Endothelial cell of umbilical vein (primary cell): ENCODE results near the gene TSPOAP1. TPM values are rescaled to one million over a fixed set of nuclear protein-coding genes. Genes with fewer than 3 reads are reported as not detected.

Source experiments
- BruUV-seq: library from RNA; stranded (reverse); fragments of 400-500 nt; replicated peaks from 2 replicates; lab custom pipeline; 2021; lab: Mats Ljungman, UMichigan
- CTCF ChIA-PET: fragments of 300-600, 350-600 bp; sonication (Branson Sonifier 250); formaldehyde crosslinking; loops from one replicate; lab custom pipeline; 2021; ENCODE audit warnings: antibody characterized with exemption, inconsistent platforms; lab: Charles Lee
- POLR2A ChIA-PET: fragments of 300-600, 350-600 bp; sonication (Branson Sonifier 250); formaldehyde crosslinking; loops from one replicate; lab custom pipeline; 2021; ENCODE audit warnings: antibody characterized with exemption, inconsistent platforms; lab: Charles Lee
- DNase-seq: peaks from one replicate; pipeline ENCODE4 v3.0.0-alpha.2; 2011; ENCODE audit warnings: low read depth, low spot score
- FAIRE-seq: peaks from 2 replicates; lab custom pipeline; 2011; peaks lifted over from hg19 to GRCh38; lab: Jason Lieb, UNC
- H2AFZ ChIP-seq: 2 replicates; pipeline ENCODE4 v1.6.0; 2012; ENCODE audit warnings: low read depth, low read length, control low read depth, inconsistent platforms
- H3K27ac ChIP-seq: 2 replicates; pipeline ENCODE4 v1.5.1; 2011; ENCODE audit warnings: low read depth, mild to moderate bottlenecking, control low read depth, low read length, moderate library complexity; ENCODE audit not compliant: insufficient read depth
- H3K27me3 ChIP-seq, 2 experiments: 2 replicates each; pipeline versions ENCODE4 v1.6.0 to v1.6.1; 2011; ENCODE audit warnings: low read length in 2 of 2, mixed read lengths in 1 of 2; ENCODE audit not compliant: control insufficient read depth in 2 of 2, insufficient read depth in 2 of 2
- H3K36me3 ChIP-seq, 2 experiments: 2 replicates in 1 of 2; 3 replicates in 1 of 2; pipeline ENCODE4 v1.5.1; 2011; ENCODE audit warnings: low read length in 2 of 2, mild to moderate bottlenecking in 1 of 2, moderate library complexity in 1 of 2; ENCODE audit not compliant: control insufficient read depth in 2 of 2, insufficient read depth in 2 of 2; ENCODE audit errors: extremely low read depth in 1 of 2
- H3K4me1 ChIP-seq: 3 replicates; pipeline ENCODE4 v1.5.1; 2011; ENCODE audit warnings: mild to moderate bottlenecking, low read length; ENCODE audit not compliant: control insufficient read depth, insufficient read depth; ENCODE audit errors: extremely low read depth
- H3K4me2 ChIP-seq: 2 replicates; pipeline ENCODE4 v1.6.1; 2011; ENCODE audit warnings: low read length, control low read depth, mixed read lengths; ENCODE audit not compliant: insufficient read depth
- H3K4me3 ChIP-seq, 3 experiments: fragments of 200-600 bp in 1 of 3; sonication (generic), shearing (Covaris generic) in 1 of 3; replicated peaks in 1 of 3; 2 replicates each; pipeline ENCODE4 v1.5.1; 2011 to 2016; ENCODE audit warnings: control low read depth in 3 of 3, low read length in 3 of 3, mild to moderate bottlenecking in 2 of 3, inconsistent platforms in 1 of 3, low read depth in 1 of 3, moderate library complexity in 1 of 3; ENCODE audit not compliant: insufficient read depth in 1 of 3
- H3K79me2 ChIP-seq: 2 replicates; pipeline ENCODE4 v1.6.0; 2012; ENCODE audit warnings: low read length, inconsistent platforms; ENCODE audit not compliant: control insufficient read depth, insufficient read depth
- H3K9ac ChIP-seq: replicated peaks from 2 replicates; pipeline ENCODE3; 2011; ENCODE audit warnings: low read length, control low read depth; ENCODE audit not compliant: insufficient read depth; ENCODE audit errors: extremely low read depth
- H3K9me1 ChIP-seq: replicated peaks from 3 replicates; pipeline ENCODE4 v1.6.0; 2011; ENCODE audit warnings: mild to moderate bottlenecking, low read length; ENCODE audit not compliant: control insufficient read depth, insufficient read depth; ENCODE audit errors: extremely low read depth
- H3K9me3 ChIP-seq: replicated peaks from 2 replicates; pipeline ENCODE4 v1.5.1; 2012; ENCODE audit warnings: low read length, inconsistent platforms; ENCODE audit not compliant: control insufficient read depth, insufficient read depth
- H4K20me1 ChIP-seq: replicated peaks from 2 replicates; pipeline ENCODE3; 2011; ENCODE audit warnings: mild to moderate bottlenecking, low read length; ENCODE audit not compliant: control insufficient read depth, insufficient read depth; ENCODE audit errors: extremely low read depth
- CTCF ChIP-seq, 2 donors: IDR thresholded peaks; 1 replicate in 1 of 2; 2 replicates in 1 of 2; pipeline ENCODE4 v1.5.1; 2011; ENCODE audit warnings: low read length in 2 of 2, mild to moderate bottlenecking in 2 of 2, moderate library complexity in 2 of 2, control low read depth in 1 of 2, inconsistent platforms in 1 of 2, low read depth in 1 of 2; ENCODE audit not compliant: insufficient read depth in 1 of 2; ENCODE audit errors: extremely low read depth in 1 of 2
- EZH2 ChIP-seq: IDR thresholded peaks from 2 replicates; pipeline ENCODE4 v1.6.1; 2012; ENCODE audit warnings: borderline replicate concordance, low read depth, mild to moderate bottlenecking, moderate library complexity, low read length, inconsistent platforms; ENCODE audit not compliant: severe bottlenecking
- FOS ChIP-seq: IDR thresholded peaks from 2 replicates; pipeline ENCODE4 v1.6.1; 2011; ENCODE audit warnings: mild to moderate bottlenecking, low read length, moderate library complexity, borderline replicate concordance; ENCODE audit not compliant: insufficient read depth
- GATA2 ChIP-seq: IDR thresholded peaks from 2 replicates; pipeline ENCODE4 v1.7.0; 2011; ENCODE audit warnings: low read depth, mild to moderate bottlenecking, moderate library complexity, mixed read lengths, low read length; ENCODE audit not compliant: insufficient read length, insufficient read depth
- JUN ChIP-seq: IDR thresholded peaks from 2 replicates; pipeline ENCODE4 v1.6.1; 2011; ENCODE audit warnings: borderline replicate concordance, low read depth; ENCODE audit not compliant: insufficient read length, insufficient read depth
- MAX ChIP-seq: IDR thresholded peaks from 2 replicates; pipeline ENCODE4 v1.6.1; 2011; ENCODE audit not compliant: insufficient read depth, insufficient read length
- MYC ChIP-seq: IDR thresholded peaks from one replicate; pipeline ENCODE4 v1.6.1; 2011; ENCODE audit warnings: mild to moderate bottlenecking, low read depth, low read length
- POLR2A ChIP-seq: IDR thresholded peaks from 2 replicates; pipeline ENCODE4 v1.6.1; 2012; ENCODE audit warnings: low read depth, mild to moderate bottlenecking, control low read depth, low read length
- POLR2AphosphoS5 ChIP-seq: IDR thresholded peaks from 2 replicates; pipeline ENCODE4 v1.6.1; 2012; ENCODE audit warnings: low read depth, mild to moderate bottlenecking, control low read depth, low read length, moderate library complexity; ENCODE audit not compliant: insufficient read depth
- dilution Hi-C: fragments of 300-500 bp; cut with MboI; formaldehyde crosslinking; loops from one replicate; pipeline ENCODE4 v1.15.0; 2019; ENCODE audit warnings: low sequenced_read_pairs; ENCODE audit not compliant: extremely low pct_ligation_motif_present
- intact Hi-C: fragments of 100-400 bp; cut with micrococcal nuclease; formaldehyde crosslinking; loops from one replicate; pipeline ENCODE4 v1.10.0; 2022
- polyA plus RNA-seq, 4 experiments: library from polyadenylated mRNA; depleted of rRNA in 3 of 4; stranded (reverse) in 3 of 4; unstranded in 1 of 4; fragments of >200 nt; gene quantifications; 2 replicates each; pipeline versions ENCODE4 v1.2.1 to v1.2.3, GENCODE V29; 2011 to 2012; ENCODE audit warnings: missing spikeins in 1 of 4
- total RNA-seq: library from RNA; stranded (reverse); gene quantifications from 2 replicates; pipeline ENCODE4 v1.2.3, GENCODE V29; 2021

TSPOAP1 gene
- total and polyA plus RNA-seq, 2 donors (not counting 3 experiments of a cell fraction or from before 2014, with no cell fraction given): not detected

- no TSS peak for BruUV-seq
- dilution Hi-C loops (no loop called here), intact Hi-C loops (no loop called here)
- H3K9me1 ChIP-seq: no peaks in the 10 kb centered on the region
- CTCF ChIA-PET: interaction anchor here (0.8 to 2.4 kb wide), 3 partner anchors 15 to 146 kb away, joined by 3 to 8 read pairs (median 3); no protein-coding TSS in a partner anchor
- no peak overlapping the region for H3K4me3 ChIP-seq
- no peaks in the 10 kb centered on the region for H3K4me1 ChIP-seq
- no peaks in the 10 kb centered on the region for H4K20me1 ChIP-seq
- no peak overlapping the region for H3K27ac ChIP-seq
- H3K9ac ChIP-seq: no peak overlapping the region
- H3K4me2 ChIP-seq: no peak overlapping the region
- POLR2A ChIA-PET: no interaction called here
- H2AFZ ChIP-seq: no peak overlapping the region
- DNase-seq (no peak), FAIRE-seq (no peak)
- no peaks in the 10 kb centered on the region for H3K36me3 ChIP-seq
- H3K79me2 ChIP-seq: no peaks in the 10 kb centered on the region
- TF ChIP-seq EZH2: no peak
- TF ChIP-seq GATA2: no peak
- TF ChIP-seq CTCF (IDR thresholded peaks at IDR 0.05; ENCODE audit: extremely low read depth in 1 of 2, insufficient read depth in 1 of 2, low read depth in 1 of 2, low read length in 2 of 2): no peak
- no peak for TF ChIP-seq MAX
- TF ChIP-seq MYC: no peak
- no peak for TF ChIP-seq POLR2A
- TF ChIP-seq JUN: no peak
- no peak for TF ChIP-seq FOS
- TF ChIP-seq POLR2AphosphoS5: no peak
- H3K27me3 ChIP-seq: peaks cover 2 to 6% of the 10 kb centered on the region in 2 experiments
- H3K9me3 ChIP-seq: no peaks in the 10 kb centered on the region
These were observed 26.2 kb downstream of the TSPOAP1 start for GRCh38 chr17:58302171-58302918.
